PC-3 (cell line): ENCODE data around the gene MMP3. TPM values are rescaled to one million over a fixed set of nuclear protein-coding genes. Genes with fewer than 3 reads are reported as not detected.

ENCODE experiments used
- ATAC-seq: fragments of 200-7000 bp; cut with Tn5 transposase; 2 replicates; pipeline ENCODE4 v1.9.1; 2020; ENCODE audit warnings: mild to moderate bottlenecking, moderate library complexity
- BruUV-seq: library from RNA; stranded (reverse); fragments of 400-500 nt; replicated peaks from 2 replicates; lab custom pipeline; 2021; lab: Mats Ljungman, UMichigan
- CTCF ChIA-PET: fragments of 300-600 bp; sonication (Branson Sonifier 250); formaldehyde crosslinking; loops from one replicate; lab custom pipeline; 2022; ENCODE audit warnings: antibody characterized with exemption; lab: Charles Lee
- POLR2A ChIA-PET: fragments of 300-600 bp; sonication (Branson Sonifier 250); formaldehyde crosslinking; loops from one replicate; lab custom pipeline; 2022; ENCODE audit warnings: antibody characterized with exemption; ENCODE audit not compliant: unreplicated experiment; lab: Charles Lee
- DNase-seq: peaks from one replicate; pipeline ENCODE4 v3.0.0-alpha.2; 2015
- H2AFZ ChIP-seq: fragments of 300-600 bp; sonication (generic); 2 replicates; pipeline ENCODE4 v1.6.0; 2016; ENCODE audit warnings: antibody characterized with exemption, low read length
- H3F3A ChIP-seq: fragments of 300-600 bp; sonication (generic); one replicate; pipeline ENCODE4 v1.6.0; 2017; ENCODE audit warnings: antibody characterized with exemption, low read length, control low read depth, mild to moderate bottlenecking; ENCODE audit not compliant: unreplicated experiment
- H3K27ac ChIP-seq: fragments of 300-600 bp; sonication (generic); 2 replicates; pipeline ENCODE4 v1.5.1; 2016; ENCODE audit warnings: mild to moderate bottlenecking, low read length
- H3K27me3 ChIP-seq: fragments of 300-600 bp; sonication (generic); 2 replicates; pipeline ENCODE4 v1.6.1; 2016; ENCODE audit warnings: low read length, mixed read lengths
- H3K36me3 ChIP-seq: fragments of 300-600 bp; sonication (generic); 2 replicates; pipeline ENCODE4 v1.6.1; 2016; ENCODE audit warnings: low read depth, mixed run types, low read length, mixed read lengths
- H3K4me1 ChIP-seq: fragments of 300-600 bp; sonication (generic); 2 replicates; pipeline ENCODE4 v1.5.1; 2016; ENCODE audit warnings: low read length; ENCODE audit not compliant: insufficient read depth
- H3K4me2 ChIP-seq: fragments of 300-600 bp; sonication (generic); 2 replicates; pipeline ENCODE4 v1.6.0; 2016; ENCODE audit warnings: low read length
- H3K4me3 ChIP-seq: fragments of 300-600 bp; sonication (generic); 2 replicates; pipeline ENCODE4 v1.5.1; 2016; ENCODE audit warnings: mild to moderate bottlenecking, low read length, mixed read lengths
- H3K79me2 ChIP-seq: fragments of 300-600 bp; sonication (generic); 2 replicates; pipeline ENCODE4 v1.6.1; 2017; ENCODE audit warnings: low read length, mixed read lengths
- H3K9ac ChIP-seq: fragments of 300-600 bp; sonication (generic); 2 replicates; pipeline ENCODE4 v1.6.0; 2016; ENCODE audit warnings: mild to moderate bottlenecking, low read length
- H3K9me2 ChIP-seq: fragments of 300-600 bp; sonication (generic); replicated peaks from 2 replicates; pipeline ENCODE4 v1.6.1; 2016; ENCODE audit warnings: mixed run types, low read length, mixed read lengths
- H3K9me3 ChIP-seq: fragments of 300-600 bp; sonication (generic); 2 replicates; pipeline ENCODE4 v1.6.1; 2016; ENCODE audit warnings: low read length, mixed read lengths
- H4K20me1 ChIP-seq: fragments of 300-600 bp; sonication (generic); 2 replicates; pipeline ENCODE4 v1.6.1; 2016; ENCODE audit warnings: low read length, mixed read lengths
- EZH2 ChIP-seq: fragments of 300-600 bp; sonication (generic); IDR thresholded peaks from one replicate; pipeline ENCODE4 v1.6.1; 2017; ENCODE audit warnings: antibody characterized with exemption, mild to moderate bottlenecking, low read length; ENCODE audit not compliant: unreplicated experiment
- EZH2phosphoT487 ChIP-seq: fragments of 300-600 bp; sonication (generic); IDR thresholded peaks from 2 replicates; pipeline ENCODE4 v1.6.1; 2018; ENCODE audit warnings: mild to moderate bottlenecking, antibody characterized with exemption, low read length, borderline replicate concordance
- intact Hi-C: fragments of 100-400 bp; cut with micrococcal nuclease; formaldehyde crosslinking; loops from 2 replicates; pipeline ENCODE4 v1.9.0; 2023
- total RNA-seq: library from RNA; depleted of rRNA; stranded (reverse); fragments of >200 nt; gene quantifications from 2 replicates; pipeline ENCODE4 v1.2.3, GENCODE V29; 2014
- TF ChIP-seq, protein P1 (sequence below): fragments of 300-600 bp; sonication (generic); conservative IDR thresholded peaks from 2 replicates; pipeline ENCODE4 v1.5.1; 2017; ENCODE audit warnings: antibody characterized with exemption, low read depth, mild to moderate bottlenecking, low read length

The MMP3 gene
- total RNA-seq, 1 experiment from 2014 or later: not detected

DNA sequence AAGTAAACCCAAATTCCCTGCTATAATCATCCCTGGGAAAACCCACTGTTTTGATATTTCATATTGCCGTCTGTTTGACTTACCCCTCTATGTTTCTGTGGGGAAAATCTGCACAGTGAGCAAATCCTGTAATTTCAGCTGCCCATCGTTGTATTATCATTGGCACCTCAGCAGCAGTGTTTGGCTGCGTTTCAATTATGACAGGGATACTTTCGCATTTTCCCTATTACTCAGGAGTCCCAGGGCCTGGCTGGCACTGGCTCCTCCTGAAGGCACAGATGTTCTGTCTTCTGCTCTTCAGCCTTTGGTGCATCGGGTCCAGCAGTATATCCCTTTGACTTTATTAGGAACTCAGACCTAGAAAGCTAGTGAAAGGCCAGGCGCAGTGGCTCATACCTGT lies 43.6 kb upstream of the MMP3 start:
- Histone ChIP-seq H3K9me2 (no peaks in the 10 kb centered on the region), H3K79me2 (no peaks in the 10 kb centered on the region), H3K36me3 (no peaks in the 10 kb centered on the region), H3K9ac (no peak overlapping the region), H3K4me3 (no peak overlapping the region), H2AFZ (no peak overlapping the region), H3K27ac (no peak overlapping the region), H4K20me1 (no peaks in the 10 kb centered on the region), H3K4me2 (no peak overlapping the region), H3F3A (no peaks in the 10 kb centered on the region), H3K9me3 (no peaks in the 10 kb centered on the region), H3K27me3 (no peaks in the 10 kb centered on the region), H3K4me1 (0 out of 2 replicates have a peak, but pooled peaks cover 3% of the 10 kb centered on the region)
- BruUV-seq: no TSS peak
- intact Hi-C loops: no loop called here
- ChIA-PET POLR2A (interaction anchor here (0.6 kb wide), 1 partner anchor 36 kb away, joined by 7 read pairs; no protein-coding TSS in a partner anchor), CTCF (no interaction called here)
- ATAC-seq (no peak), DNase-seq (no peak)
- TF ChIP-seq EZH2 (no peak), EZH2phosphoT487 (no peak)
- TF ChIP-seq, protein P1, sequence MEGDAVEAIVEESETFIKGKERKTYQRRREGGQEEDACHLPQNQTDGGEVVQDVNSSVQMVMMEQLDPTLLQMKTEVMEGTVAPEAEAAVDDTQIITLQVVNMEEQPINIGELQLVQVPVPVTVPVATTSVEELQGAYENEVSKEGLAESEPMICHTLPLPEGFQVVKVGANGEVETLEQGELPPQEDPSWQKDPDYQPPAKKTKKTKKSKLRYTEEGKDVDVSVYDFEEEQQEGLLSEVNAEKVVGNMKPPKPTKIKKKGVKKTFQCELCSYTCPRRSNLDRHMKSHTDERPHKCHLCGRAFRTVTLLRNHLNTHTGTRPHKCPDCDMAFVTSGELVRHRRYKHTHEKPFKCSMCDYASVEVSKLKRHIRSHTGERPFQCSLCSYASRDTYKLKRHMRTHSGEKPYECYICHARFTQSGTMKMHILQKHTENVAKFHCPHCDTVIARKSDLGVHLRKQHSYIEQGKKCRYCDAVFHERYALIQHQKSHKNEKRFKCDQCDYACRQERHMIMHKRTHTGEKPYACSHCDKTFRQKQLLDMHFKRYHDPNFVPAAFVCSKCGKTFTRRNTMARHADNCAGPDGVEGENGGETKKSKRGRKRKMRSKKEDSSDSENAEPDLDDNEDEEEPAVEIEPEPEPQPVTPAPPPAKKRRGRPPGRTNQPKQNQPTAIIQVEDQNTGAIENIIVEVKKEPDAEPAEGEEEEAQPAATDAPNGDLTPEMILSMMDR: no peak

DNA sequence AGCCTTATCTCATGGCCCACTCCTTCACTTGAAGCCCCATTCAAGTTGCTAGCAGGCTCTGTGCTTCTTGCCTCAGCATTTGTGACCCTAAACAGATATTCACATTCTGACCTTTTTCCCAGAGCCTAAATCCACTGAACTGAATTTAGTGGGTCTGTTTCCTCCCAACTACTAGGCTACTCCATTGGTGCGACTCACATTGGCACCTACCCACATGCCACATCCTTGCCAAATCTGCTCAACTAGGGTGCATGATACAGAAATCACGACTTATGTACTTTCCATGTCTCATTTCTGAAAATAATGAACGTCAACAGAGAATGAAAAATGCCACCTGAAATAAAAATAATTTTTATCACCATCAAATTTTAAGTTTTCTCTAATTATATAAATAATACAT lies 39.7 kb upstream of the MMP3 start:
- Histone ChIP-seq H3K4me1 (no peaks in the 10 kb centered on the region), H2AFZ (no peak overlapping the region), H3K79me2 (no peaks in the 10 kb centered on the region), H3K9me2 (no peaks in the 10 kb centered on the region), H3K27me3 (no peaks in the 10 kb centered on the region), H3K9me3 (no peaks in the 10 kb centered on the region), H3F3A (no peaks in the 10 kb centered on the region), H3K9ac (no peak overlapping the region), H4K20me1 (no peaks in the 10 kb centered on the region), H3K36me3 (no peaks in the 10 kb centered on the region), H3K4me2 (no peak overlapping the region), H3K4me3 (no peak overlapping the region), H3K27ac (no peak overlapping the region)
- ChIA-PET POLR2A (no interaction called here), CTCF (no interaction called here)
- TF ChIP-seq EZH2 (no peak), EZH2phosphoT487 (no peak)
- TF ChIP-seq, protein P1: no peak
- intact Hi-C loops: no loop called here
- BruUV-seq: no TSS peak
- DNase-seq (peak; percentile 44), ATAC-seq (no peak)

DNA sequence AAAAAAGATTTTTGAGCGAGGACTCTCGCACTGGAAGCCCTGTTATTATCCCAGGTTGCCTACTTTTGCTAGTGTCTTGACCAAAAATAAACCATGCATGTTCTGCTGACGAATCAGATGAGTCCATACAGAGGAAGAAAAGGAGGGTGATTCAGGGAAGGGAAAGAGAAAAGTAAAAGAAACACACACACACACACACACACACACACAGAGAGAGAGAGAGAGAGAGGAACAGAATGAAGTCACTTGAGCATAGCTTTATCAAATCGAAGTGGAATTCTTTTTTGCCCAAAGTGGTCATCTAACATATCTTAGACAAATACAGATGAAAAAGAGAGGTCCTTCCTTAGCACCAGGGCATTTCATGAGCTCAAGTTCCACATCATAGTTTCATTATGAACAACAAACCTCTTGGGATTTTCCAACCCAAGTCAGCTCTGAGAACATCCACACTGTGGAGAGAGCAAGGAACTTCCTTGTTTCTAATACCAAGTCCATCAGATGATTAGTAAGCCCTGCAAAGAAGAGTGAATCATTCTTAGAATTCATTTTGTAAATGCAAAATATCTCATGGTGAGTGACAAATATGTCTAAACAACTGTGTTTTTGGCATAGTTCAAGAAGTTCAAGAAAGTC lies 39.1 kb upstream of the MMP3 start:
- ChIA-PET CTCF (no interaction called here), POLR2A (no interaction called here)
- no peak for DNase-seq
- Histone ChIP-seq H3K4me3 (no peak overlapping the region), H3K36me3 (no peaks in the 10 kb centered on the region), H3K9me2 (no peaks in the 10 kb centered on the region), H3K27ac (no peak overlapping the region), H3K79me2 (no peaks in the 10 kb centered on the region), H3K27me3 (no peaks in the 10 kb centered on the region), H3K9ac (no peak overlapping the region), H3K9me3 (no peaks in the 10 kb centered on the region), H3F3A (no peaks in the 10 kb centered on the region), H3K4me1 (no peaks in the 10 kb centered on the region), H3K4me2 (no peak overlapping the region), H4K20me1 (no peaks in the 10 kb centered on the region), H2AFZ (no peak overlapping the region)
- TF ChIP-seq, protein P1: no peak
- TF ChIP-seq EZH2phosphoT487: no peak
- ATAC-seq: no peak
- intact Hi-C loops: no loop called here
- BruUV-seq: no TSS peak
